Activated CD8-positive, alpha-beta T cell treated with anti-CD3 and anti-CD28 coated beads, Interleukin-2, amount 10 ng/mL, durations not matched to agents 7 days and 5 days (primary cell): ENCODE results near the gene CISTR. TPM values are rescaled to one million over a fixed set of nuclear protein-coding genes. Genes with fewer than 3 reads are reported as not detected.

Experiments used
- ATAC-seq: fragments of 150-1000 bp; cut with Tn5 transposase; one replicate; pipeline ENCODE4 v1.10.0; 2021; ENCODE audit warnings: moderate library complexity
- CTCF ChIA-PET: fragments of 350-600 bp; sonication (Branson Sonifier 250); formaldehyde crosslinking; loops from one replicate; lab custom pipeline; 2021; ENCODE audit warnings: antibody characterized with exemption; lab: Charles Lee
- POLR2A ChIA-PET: fragments of 350-600 bp; sonication (Branson Sonifier 250); formaldehyde crosslinking; loops from one replicate; lab custom pipeline; 2021; ENCODE audit warnings: antibody characterized with exemption; lab: Charles Lee
- DNase-seq: peaks from one replicate; pipeline ENCODE4 v3.0.0-alpha.2; 2020
- H3K27ac Mint-ChIP-seq: one replicate; pipeline ENCODE4 v1.8.0; 2021; ENCODE audit warnings: mild to moderate bottlenecking, mixed read lengths
- H3K27me3 Mint-ChIP-seq: one replicate; pipeline ENCODE4 v1.8.0; 2021; ENCODE audit warnings: low read depth, mixed read lengths
- H3K36me3 Mint-ChIP-seq: one replicate; pipeline ENCODE4 v1.8.0; 2021; ENCODE audit warnings: low read depth, mixed read lengths
- H3K4me1 Mint-ChIP-seq: one replicate; pipeline ENCODE4 v1.8.0; 2021; ENCODE audit warnings: low read depth, mixed read lengths
- H3K4me3 Mint-ChIP-seq: one replicate; pipeline ENCODE4 v1.8.0; 2021; ENCODE audit warnings: mild to moderate bottlenecking, mixed read lengths
- H3K9me3 Mint-ChIP-seq: one replicate; pipeline ENCODE4 v1.8.0; 2022; ENCODE audit warnings: mixed read lengths; ENCODE audit not compliant: insufficient read depth
- total RNA-seq, 2 experiments: library from RNA; stranded (reverse); gene quantifications; one replicate each; pipeline ENCODE4 v1.2.3, GENCODE V29; 2021

The CISTR gene
- total RNA-seq: not detected

DNA sequence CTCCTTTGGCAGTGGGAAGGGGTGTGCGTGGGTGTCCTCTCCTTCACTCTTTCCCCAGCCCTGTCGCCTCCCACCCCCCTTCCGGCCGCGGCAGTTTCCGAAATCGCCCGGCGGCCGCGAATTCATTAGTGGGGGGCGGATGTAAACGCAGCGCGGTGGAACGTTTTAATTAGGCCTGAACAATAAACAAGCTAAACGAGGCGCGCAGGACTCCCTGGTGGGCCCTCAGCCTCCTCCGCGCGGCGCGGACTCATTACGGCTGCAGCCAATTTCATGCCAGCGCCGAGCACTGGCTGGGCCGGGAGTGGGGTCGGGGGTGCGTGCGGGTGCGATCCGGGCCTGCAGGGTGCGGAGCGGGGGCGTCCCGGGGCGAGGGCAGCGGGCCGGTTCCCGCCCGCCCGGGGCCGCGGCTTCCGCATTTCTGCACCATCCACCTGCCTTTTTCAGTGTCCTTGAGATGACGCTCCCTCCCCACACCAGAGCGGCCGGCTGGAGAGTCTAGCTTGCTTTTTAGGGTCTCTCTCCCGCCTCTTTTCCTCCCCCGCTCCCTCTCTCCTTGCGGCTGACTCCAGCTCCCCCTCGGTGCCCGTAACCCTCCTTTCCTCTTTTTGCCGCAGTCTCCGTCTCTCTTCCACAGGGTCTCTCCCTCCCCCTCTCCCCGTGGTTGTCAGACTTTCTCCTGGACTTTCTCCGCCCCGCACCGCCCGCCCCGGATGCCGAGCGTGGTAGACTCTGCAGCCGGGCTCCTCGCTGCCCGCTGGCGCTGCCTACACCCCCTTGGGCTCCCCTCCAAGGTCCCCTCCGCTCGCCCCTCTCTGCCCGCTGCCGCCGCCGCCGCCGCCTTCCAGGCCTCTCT is at the start of gene CISTR:
Gene CISTR, minus strand, starts transcription at position 644 of the 856 bp plus-strand sequence.
- no peaks in the 10 kb centered on the region for H3K9me3 Mint-ChIP-seq
- no peaks in the 10 kb centered on the region for H3K4me1 Mint-ChIP-seq
- ChIA-PET POLR2A (no interaction called here), CTCF (interaction anchor here (0.5 to 9.4 kb wide), 9 partner anchors 6 to 450 kb away, joined by 3 to 187 read pairs (median 3); no protein-coding TSS in a partner anchor)
- peak within 1 kb of the TSS; percentile 51 for H3K27ac Mint-ChIP-seq
- peak; percentile 55 for DNase-seq
- no peak within 1 kb of the TSS for H3K4me3 Mint-ChIP-seq
- H3K27me3 Mint-ChIP-seq: no peaks in the 10 kb centered on the region
- peaks cover 2% of the 10 kb centered on the region for H3K36me3 Mint-ChIP-seq
- ATAC-seq: peak; percentile 58

- no peak overlapping the region for H3K27ac Mint-ChIP-seq
- no peaks in the 10 kb centered on the region for H3K4me1 Mint-ChIP-seq
- CTCF ChIA-PET: interaction anchor here (0.7 to 0.9 kb wide), 2 partner anchors 16 to 55 kb away, joined by 3 read pairs; no protein-coding TSS in a partner anchor
- H3K9me3 Mint-ChIP-seq: no peaks in the 10 kb centered on the region
- H3K4me3 Mint-ChIP-seq: no peak overlapping the region
- DNase-seq (no peak), ATAC-seq (no peak)
- POLR2A ChIA-PET: no interaction called here
- H3K27me3 Mint-ChIP-seq: peaks cover 38% of the 10 kb centered on the region
- H3K36me3 Mint-ChIP-seq: no peaks in the 10 kb centered on the region
These were observed 46.8 kb upstream of the CISTR start for GRCh38 chr12:53798575-53798974.

DNA sequence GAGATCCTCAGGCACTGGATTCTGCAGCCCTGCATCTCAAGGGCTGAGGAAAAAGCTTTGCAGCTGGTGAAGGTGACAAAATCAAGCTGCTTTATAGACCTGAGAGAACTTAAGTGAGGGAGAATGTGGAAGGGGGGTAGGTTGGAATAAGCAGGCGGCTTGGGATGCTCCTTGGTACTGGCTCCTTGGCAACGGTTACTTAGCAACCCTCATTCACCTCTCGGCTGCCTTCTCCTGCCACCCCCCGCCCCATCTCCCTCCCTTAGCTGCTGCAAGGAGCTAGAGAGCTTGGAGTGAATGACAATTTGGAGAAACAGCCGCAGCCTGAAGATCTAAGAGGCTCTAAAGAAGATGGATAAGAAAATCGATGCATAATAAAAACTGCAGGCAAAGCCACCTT is 44.1 kb upstream of the CISTR start:
- H3K4me1 Mint-ChIP-seq: no peaks in the 10 kb centered on the region
- DNase-seq (no peak), ATAC-seq (no peak)
- no peaks in the 10 kb centered on the region for H3K36me3 Mint-ChIP-seq
- POLR2A ChIA-PET: interaction anchor here (0.6 kb wide), 1 partner anchor 40 kb away, joined by 3 read pairs; no protein-coding TSS in a partner anchor
- no peak overlapping the region for H3K4me3 Mint-ChIP-seq
- CTCF ChIA-PET: no interaction called here
- no peaks in the 10 kb centered on the region for H3K9me3 Mint-ChIP-seq
- H3K27ac Mint-ChIP-seq: no peak overlapping the region
- peaks cover 24% of the 10 kb centered on the region for H3K27me3 Mint-ChIP-seq

DNA sequence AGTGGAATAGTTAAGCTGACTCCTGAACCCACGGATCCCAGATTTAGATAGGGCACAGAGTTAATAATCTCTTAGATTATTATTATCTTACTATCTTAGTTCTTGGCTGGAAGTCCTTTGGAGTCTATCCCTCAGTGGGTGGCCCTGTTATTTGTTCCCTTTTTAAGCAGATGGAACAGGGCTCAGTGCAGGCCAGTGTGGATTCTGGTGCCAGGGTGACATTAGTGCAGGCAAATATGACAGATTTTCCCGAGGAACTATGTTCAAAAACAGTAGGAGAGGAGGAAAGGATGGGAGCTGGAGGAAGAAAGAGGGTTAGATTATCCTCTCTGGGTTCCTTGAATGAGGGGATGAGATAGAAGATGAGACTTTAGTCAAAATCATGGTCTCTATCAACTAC is 41.4 kb upstream of the CISTR start:
- POLR2A ChIA-PET: no interaction called here
- Mint-ChIP-seq H3K36me3 (no peaks in the 10 kb centered on the region), H3K4me1 (no peaks in the 10 kb centered on the region), H3K9me3 (no peaks in the 10 kb centered on the region), H3K27me3 (peaks cover 20% of the 10 kb centered on the region), H3K4me3 (no peak overlapping the region), H3K27ac (no peak overlapping the region)
- DNase-seq (no peak), ATAC-seq (no peak)
- CTCF ChIA-PET: interaction anchor here (1.4 to 2.1 kb wide), 2 partner anchors 11 to 36 kb away, joined by 3 to 9 read pairs; no protein-coding TSS in a partner anchor

- CTCF ChIA-PET: interaction anchor here (0.6 to 2.1 kb wide), 5 partner anchors 9 to 141 kb away, joined by 3 to 9 read pairs (median 3); no protein-coding TSS in a partner anchor
- POLR2A ChIA-PET: no interaction called here
- Mint-ChIP-seq H3K36me3 (no peaks in the 10 kb centered on the region), H3K4me3 (no peak overlapping the region), H3K27ac (no peak overlapping the region), H3K9me3 (no peaks in the 10 kb centered on the region), H3K4me1 (no peaks in the 10 kb centered on the region), H3K27me3 (peaks cover 16% of the 10 kb centered on the region)
- DNase-seq (peak; percentile 35), ATAC-seq (no peak)
These were observed 40.1 kb upstream of the CISTR start for GRCh38 chr12:53791735-53792326.

GRCh38 chr12:53789570-53789969 is 37.8 kb upstream of the CISTR start:
- peaks cover 26% of the 10 kb centered on the region for H3K27me3 Mint-ChIP-seq
- DNase-seq: no peak
- no peaks in the 10 kb centered on the region for H3K4me1 Mint-ChIP-seq
- H3K36me3 Mint-ChIP-seq: no peaks in the 10 kb centered on the region
- ChIA-PET POLR2A (no interaction called here), CTCF (no interaction called here)
- H3K9me3 Mint-ChIP-seq: no peaks in the 10 kb centered on the region
- H3K4me3 Mint-ChIP-seq: no peak overlapping the region
- no peak overlapping the region for H3K27ac Mint-ChIP-seq
- ATAC-seq: no peak

GRCh38 chr12:53788892-53789291 is 37.1 kb upstream of the CISTR start:
- no peak for DNase-seq
- no peak overlapping the region for H3K4me3 Mint-ChIP-seq
- H3K36me3 Mint-ChIP-seq: no peaks in the 10 kb centered on the region
- ChIA-PET POLR2A (no interaction called here), CTCF (interaction anchor here (1.2 kb wide), 1 partner anchor 9 kb away, joined by 3 read pairs; no protein-coding TSS in a partner anchor)
- no peak for ATAC-seq
- no peaks in the 10 kb centered on the region for H3K4me1 Mint-ChIP-seq
- H3K27ac Mint-ChIP-seq: no peak overlapping the region
- H3K27me3 Mint-ChIP-seq: peaks cover 28% of the 10 kb centered on the region
- H3K9me3 Mint-ChIP-seq: no peaks in the 10 kb centered on the region

DNA sequence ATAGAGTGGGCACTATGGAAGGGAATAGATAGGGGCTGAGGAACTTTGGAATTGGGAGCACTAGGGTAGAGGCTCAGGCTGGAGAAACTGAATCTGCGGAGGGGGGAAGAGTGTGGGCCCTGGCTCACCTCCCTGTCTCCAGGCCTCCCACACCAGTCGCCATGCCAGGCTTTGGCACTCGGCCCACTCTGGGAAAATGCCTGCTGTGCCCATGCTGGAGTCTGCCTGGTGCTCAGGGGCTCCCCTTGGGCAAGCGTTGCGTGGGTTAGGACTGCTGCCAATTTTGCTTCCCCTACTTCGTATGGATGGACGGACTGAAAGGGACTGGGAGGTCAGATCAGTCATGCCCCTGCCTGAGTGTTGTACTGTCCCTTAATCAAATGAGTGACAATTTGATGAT is 34.6 kb upstream of the CISTR start:
- ATAC-seq (no peak), DNase-seq (no peak)
- Mint-ChIP-seq H3K27me3 (peaks cover 43% of the 10 kb centered on the region), H3K4me1 (no peaks in the 10 kb centered on the region), H3K27ac (no peak overlapping the region), H3K4me3 (no peak overlapping the region), H3K9me3 (no peaks in the 10 kb centered on the region), H3K36me3 (no peaks in the 10 kb centered on the region)
- POLR2A ChIA-PET: no interaction called here
- CTCF ChIA-PET: interaction anchor here (1.0 kb wide), 1 partner anchor 40 kb away, joined by 5 read pairs; no protein-coding TSS in a partner anchor

- POLR2A ChIA-PET: no interaction called here
- Mint-ChIP-seq H3K4me3 (no peak overlapping the region), H3K9me3 (no peaks in the 10 kb centered on the region), H3K4me1 (no peaks in the 10 kb centered on the region), H3K36me3 (no peaks in the 10 kb centered on the region), H3K27ac (no peak overlapping the region), H3K27me3 (peaks cover 52% of the 10 kb centered on the region)
- DNase-seq (no peak), ATAC-seq (no peak)
- CTCF ChIA-PET: interaction anchor here (0.6 to 0.8 kb wide), 2 partner anchors 39 to 46 kb away, joined by 3 read pairs; no protein-coding TSS in a partner anchor
These were observed 33.4 kb upstream of the CISTR start for GRCh38 chr12:53785161-53785560.

- no peak for ATAC-seq
- DNase-seq: no peak
- no peak overlapping the region for H3K27ac Mint-ChIP-seq
- CTCF ChIA-PET: interaction anchor here (0.7 to 2.2 kb wide), 3 partner anchors 10 to 38 kb away, joined by 3 to 9 read pairs (median 6); no protein-coding TSS in a partner anchor
- POLR2A ChIA-PET: no interaction called here
- no peaks in the 10 kb centered on the region for H3K9me3 Mint-ChIP-seq
- H3K27me3 Mint-ChIP-seq: peaks cover 55% of the 10 kb centered on the region
- no peaks in the 10 kb centered on the region for H3K4me1 Mint-ChIP-seq
- H3K36me3 Mint-ChIP-seq: no peaks in the 10 kb centered on the region
- H3K4me3 Mint-ChIP-seq: no peak overlapping the region
These were observed 30.4 kb upstream of the CISTR start for GRCh38 chr12:53782093-53782703.

DNA sequence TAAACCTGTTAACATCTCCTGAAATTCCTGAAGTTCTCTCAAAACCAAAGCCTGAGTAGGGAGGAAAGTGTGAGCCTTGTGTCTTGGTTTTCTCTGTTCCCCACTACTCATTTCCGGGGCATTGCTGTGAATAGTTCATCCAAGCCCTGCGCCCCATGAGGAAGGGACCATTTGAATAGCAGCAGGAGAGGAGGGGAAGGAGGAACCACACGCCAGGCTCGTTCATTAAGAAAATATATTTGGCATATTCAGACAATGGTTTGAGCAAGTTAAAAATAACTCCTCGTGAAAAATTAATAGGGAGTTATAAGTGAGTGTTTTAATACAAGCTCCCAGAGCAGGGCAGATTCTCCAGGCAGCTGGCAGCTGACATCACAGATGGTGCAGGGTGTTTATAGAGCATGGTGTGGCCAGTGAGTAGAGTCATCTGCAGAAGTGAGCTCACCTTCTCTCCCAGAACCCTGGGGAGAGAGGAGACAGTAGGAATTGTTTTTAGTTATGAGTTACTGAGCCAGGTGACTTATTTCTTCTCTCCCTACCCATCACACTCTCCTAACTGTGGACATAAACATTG is 29.5 kb upstream of the CISTR start:
- H3K4me1 Mint-ChIP-seq: no peaks in the 10 kb centered on the region
- POLR2A ChIA-PET: no interaction called here
- no peaks in the 10 kb centered on the region for H3K36me3 Mint-ChIP-seq
- no peak for ATAC-seq
- H3K4me3 Mint-ChIP-seq: no peak overlapping the region
- CTCF ChIA-PET: interaction anchor here (0.6 to 2.2 kb wide), 3 partner anchors 11 to 37 kb away, joined by 3 to 9 read pairs (median 6); no protein-coding TSS in a partner anchor
- H3K27ac Mint-ChIP-seq: no peak overlapping the region
- DNase-seq: no peak
- H3K9me3 Mint-ChIP-seq: no peaks in the 10 kb centered on the region
- H3K27me3 Mint-ChIP-seq: peaks cover 54% of the 10 kb centered on the region
